Hematopoietic multipotent progenitor cell treated with erythropoietin and hydrocortisone succinate and interleukin-3 and kit ligand, for 15 days (in vitro differentiated cells): ENCODE data around the gene ELMO1.

Experiments
- DNase-seq: peaks from one replicate; pipeline ENCODE4 v3.0.0-alpha.2; 2015; ENCODE audit warnings: low spot score

Gene ELMO1

GRCh38 chr7:36821617-36822016, 627.0 kb downstream of the ELMO1 start:
- no peak for DNase-seq

- DNase-seq = no peak
Measured at GRCh38 chr7:36820527-36821170, 628.0 kb downstream of the ELMO1 start.

GRCh38 chr7:36819639-36820038, 629.0 kb downstream of the ELMO1 start:
- no peak for DNase-seq

- no peak for DNase-seq
Measured at GRCh38 chr7:36814311-36814710, 634.4 kb downstream of the ELMO1 start.

GRCh38 chr7:36811807-36812206, 636.9 kb downstream of the ELMO1 start:
- no peak for DNase-seq

- DNase-seq = no peak
Measured at GRCh38 chr7:36810489-36810888, 638.2 kb downstream of the ELMO1 start.

- no peak for DNase-seq
Measured at GRCh38 chr7:36810032-36810431, 638.6 kb downstream of the ELMO1 start.

- DNase-seq = no peak
Measured at GRCh38 chr7:36809510-36809909, 639.2 kb downstream of the ELMO1 start.

GRCh38 chr7:36809086-36809485, 639.6 kb downstream of the ELMO1 start:
- DNase-seq = no peak

GRCh38 chr7:36806891-36807290, 641.8 kb downstream of the ELMO1 start:
- no peak for DNase-seq
